C4-2B (cell line): ENCODE measurements around the gene CLIP4.

ENCODE experiments used
- H3K27ac ChIP-seq: fragments of 450-650 bp; 2 replicates; pipeline ENCODE4 v1.5.1; 2017
- ZFX ChIP-seq: fragments of 450-650 bp; IDR thresholded peaks from 2 replicates; pipeline ENCODE4 v1.6.1; 2017
- TF ChIP-seq, protein P1 (sequence below): fragments of 450-650 bp; conservative IDR thresholded peaks from 2 replicates; pipeline ENCODE4 v1.5.1; 2017; ENCODE audit warnings: mild to moderate bottlenecking

The CLIP4 gene

DNA sequence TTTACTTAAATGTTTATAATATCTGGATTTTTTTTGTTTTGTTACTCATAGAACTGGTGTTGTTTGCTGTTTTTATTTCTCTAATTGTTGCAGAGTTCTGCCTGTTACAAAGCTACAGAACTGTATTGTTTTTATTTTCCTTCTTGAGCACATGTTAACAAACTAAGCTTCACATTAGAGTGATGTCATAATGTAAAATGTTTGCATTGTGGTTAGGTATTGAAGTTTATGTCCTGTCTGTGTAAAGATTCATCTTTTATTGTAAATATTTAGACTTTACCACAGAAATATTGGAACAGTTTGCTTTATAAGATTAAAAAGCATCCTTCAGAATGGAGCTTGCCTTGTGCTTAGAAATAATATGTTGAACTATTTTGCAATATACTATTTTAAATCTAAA lies 67.7 kb downstream of the CLIP4 start:
- TF ChIP-seq ZFX, result no peak
- TF ChIP-seq, protein P1, sequence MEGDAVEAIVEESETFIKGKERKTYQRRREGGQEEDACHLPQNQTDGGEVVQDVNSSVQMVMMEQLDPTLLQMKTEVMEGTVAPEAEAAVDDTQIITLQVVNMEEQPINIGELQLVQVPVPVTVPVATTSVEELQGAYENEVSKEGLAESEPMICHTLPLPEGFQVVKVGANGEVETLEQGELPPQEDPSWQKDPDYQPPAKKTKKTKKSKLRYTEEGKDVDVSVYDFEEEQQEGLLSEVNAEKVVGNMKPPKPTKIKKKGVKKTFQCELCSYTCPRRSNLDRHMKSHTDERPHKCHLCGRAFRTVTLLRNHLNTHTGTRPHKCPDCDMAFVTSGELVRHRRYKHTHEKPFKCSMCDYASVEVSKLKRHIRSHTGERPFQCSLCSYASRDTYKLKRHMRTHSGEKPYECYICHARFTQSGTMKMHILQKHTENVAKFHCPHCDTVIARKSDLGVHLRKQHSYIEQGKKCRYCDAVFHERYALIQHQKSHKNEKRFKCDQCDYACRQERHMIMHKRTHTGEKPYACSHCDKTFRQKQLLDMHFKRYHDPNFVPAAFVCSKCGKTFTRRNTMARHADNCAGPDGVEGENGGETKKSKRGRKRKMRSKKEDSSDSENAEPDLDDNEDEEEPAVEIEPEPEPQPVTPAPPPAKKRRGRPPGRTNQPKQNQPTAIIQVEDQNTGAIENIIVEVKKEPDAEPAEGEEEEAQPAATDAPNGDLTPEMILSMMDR, result no peak
- H3K27ac ChIP-seq, result no peak overlapping the region

DNA sequence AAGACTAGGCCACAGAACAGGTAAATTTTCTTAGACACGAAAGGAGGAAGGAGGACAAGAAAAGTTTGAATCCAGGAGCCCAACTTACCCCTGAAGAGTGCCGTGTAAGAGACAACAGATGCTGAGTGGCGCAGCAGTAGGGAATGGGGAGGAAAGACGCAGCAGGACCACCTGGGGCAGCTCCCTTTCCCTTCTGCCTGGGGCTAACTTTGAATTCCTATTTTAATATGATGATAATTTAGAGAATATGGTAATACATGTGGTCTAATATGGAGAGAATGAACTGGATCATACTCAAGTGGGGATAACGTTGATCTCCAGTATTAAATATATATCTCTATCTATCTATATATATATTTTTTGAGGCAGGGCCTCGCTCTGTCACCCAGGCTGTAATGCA lies 69.3 kb downstream of the CLIP4 start:
- TF ChIP-seq, protein P1, result no peak
- no peak for TF ChIP-seq ZFX
- H3K27ac ChIP-seq, result no peak overlapping the region

DNA sequence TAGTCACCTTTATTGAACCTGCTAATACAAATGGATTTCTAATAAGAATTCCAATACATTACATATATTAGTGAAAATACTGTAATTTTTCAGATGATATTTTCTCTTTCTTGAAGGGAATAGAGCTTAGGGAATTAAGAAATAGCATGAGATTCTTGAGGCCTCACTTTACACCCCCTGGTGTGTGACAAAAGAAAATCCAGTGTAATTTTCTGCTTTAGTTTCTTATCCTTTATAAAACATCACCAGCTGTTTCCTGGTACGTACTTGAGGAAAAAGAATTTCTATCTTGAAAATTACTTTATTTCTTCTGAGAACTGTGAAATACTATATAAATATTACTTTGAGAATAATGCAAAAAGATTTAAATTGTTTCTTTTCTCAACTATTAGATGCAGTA lies 71.6 kb downstream of the CLIP4 start:
- no peak for TF ChIP-seq ZFX
- TF ChIP-seq, protein P1, result no peak
- no peak overlapping the region for H3K27ac ChIP-seq

DNA sequence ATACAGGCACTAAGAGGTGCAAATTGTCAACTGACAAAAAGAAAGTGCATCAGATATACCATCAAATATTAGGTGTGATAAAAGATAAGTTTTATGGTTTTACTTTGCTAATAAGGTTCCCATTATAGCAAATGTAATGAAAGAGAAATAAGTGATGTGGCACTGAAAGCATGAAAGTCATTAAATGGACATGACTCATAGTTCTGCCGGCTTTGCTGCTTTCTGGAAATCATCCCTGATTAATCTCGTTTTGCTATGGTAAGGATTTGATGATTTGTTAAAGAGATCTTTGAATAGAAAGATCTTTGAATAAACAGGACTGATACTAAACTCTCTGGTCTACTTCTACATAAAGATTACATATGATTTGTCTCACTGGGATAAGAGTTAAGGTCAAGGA lies 72.7 kb downstream of the CLIP4 start:
- TF ChIP-seq, protein P1, result no peak
- no peak for TF ChIP-seq ZFX
- H3K27ac ChIP-seq, result no peak overlapping the region

DNA sequence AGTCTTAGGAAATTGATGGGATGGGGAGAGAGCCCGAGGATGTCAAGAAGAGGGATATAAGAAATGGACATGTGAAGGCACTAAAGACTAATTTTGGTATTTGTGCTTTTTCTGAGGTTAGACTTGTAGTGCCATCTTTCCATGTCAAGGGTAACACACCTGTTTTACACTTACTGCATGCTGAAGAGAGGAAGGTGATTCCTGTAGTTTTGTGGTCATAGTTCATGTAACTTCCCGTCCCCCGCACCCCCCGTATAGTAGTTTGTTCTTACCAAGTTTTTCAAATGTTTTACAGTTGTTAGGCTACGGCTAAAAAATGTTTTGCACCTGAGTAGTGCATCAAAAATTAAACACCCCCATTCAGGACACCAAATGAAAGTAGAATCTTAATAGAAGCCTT lies 73.8 kb downstream of the CLIP4 start:
- H3K27ac ChIP-seq, result no peak overlapping the region
- TF ChIP-seq ZFX, result no peak
- TF ChIP-seq, protein P1, result no peak

DNA sequence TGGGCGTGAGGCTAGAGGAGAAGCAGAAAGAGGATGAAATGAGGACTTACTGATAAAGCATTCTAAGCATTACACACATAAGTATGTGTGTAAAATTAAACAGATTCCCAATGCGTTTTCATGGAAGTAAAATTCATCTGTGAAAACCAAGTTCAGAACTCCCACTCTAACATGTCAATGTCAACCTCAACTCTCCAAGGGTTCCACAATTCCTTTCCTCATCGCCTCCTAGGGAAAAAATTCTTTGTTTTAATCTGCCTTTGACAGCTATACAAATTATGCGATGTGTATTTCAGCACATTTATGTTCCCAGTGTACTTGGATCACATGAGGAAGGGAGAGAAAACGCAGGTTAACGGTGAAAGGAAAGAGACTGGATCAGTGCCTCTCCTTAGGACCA lies 76.6 kb downstream of the CLIP4 start:
- H3K27ac ChIP-seq, result no peak overlapping the region
- TF ChIP-seq, protein P1, result no peak
- TF ChIP-seq ZFX, result no peak

DNA sequence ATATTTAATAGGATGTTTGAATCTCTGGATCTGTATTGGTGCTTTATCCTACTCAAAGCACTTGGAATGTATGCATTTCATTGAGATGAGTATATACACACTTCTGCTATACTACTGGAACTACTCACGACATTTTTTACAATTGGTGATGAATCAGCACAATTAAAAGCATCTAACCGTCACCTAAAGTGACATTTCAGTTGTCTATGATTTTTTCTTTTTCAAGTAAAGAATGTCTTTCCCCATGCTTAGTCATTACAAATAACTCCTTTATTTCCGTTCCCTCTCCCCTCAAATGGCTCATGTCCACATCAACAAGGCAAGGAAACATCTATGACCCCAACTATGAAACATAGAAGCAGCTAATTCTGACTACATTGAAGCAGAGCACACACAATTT lies 77.3 kb downstream of the CLIP4 start:
- TF ChIP-seq, protein P1, result no peak
- TF ChIP-seq ZFX, result no peak
- no peak overlapping the region for H3K27ac ChIP-seq
